Measurements from ENCODE around the gene TMEM117.

The TMEM117 gene

GRCh38 chr12:44053549-44054127 is 217.8 kb downstream of the TMEM117 start:
- Histone ChIP-seq H3K4me1 (ENCODE audit: control insufficient read depth, insufficient read depth, low read length) (no peaks in the 10 kb centered on the region), H3K27ac (ENCODE audit: low read depth, low read length) (no peak overlapping the region), H3K9ac (ENCODE audit: low read length) (no peak overlapping the region), H3K36me3 (ENCODE audit: control insufficient read depth, insufficient read depth, low read length) (no peaks in the 10 kb centered on the region), H3K4me3 (ENCODE audit: low read length) (no peak overlapping the region), H3K27me3 (ENCODE audit: control insufficient read depth, insufficient read depth, low read length) (no peaks in the 10 kb centered on the region)

DNA sequence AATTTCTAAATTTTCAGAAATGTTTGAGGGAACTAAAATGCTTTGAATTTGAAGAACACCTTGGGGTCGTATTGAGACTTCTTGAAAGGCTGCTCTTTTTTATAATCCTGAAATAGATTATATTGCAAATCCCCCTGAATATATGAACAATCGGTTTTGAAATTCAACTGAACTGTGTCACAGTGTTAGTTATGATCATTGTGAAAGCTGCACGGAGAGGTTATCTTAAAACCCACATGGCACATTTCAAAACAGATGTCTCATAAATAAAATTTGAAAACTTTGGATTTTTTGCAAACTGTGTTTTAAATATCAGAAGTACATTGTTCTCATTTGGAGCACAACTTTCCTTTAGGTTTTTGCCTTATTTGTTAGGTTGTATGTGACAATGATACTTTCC is 218.4 kb downstream of the TMEM117 start:
- H3K4me3 ChIP-seq (ENCODE audit: low read length) = no peak overlapping the region

DNA sequence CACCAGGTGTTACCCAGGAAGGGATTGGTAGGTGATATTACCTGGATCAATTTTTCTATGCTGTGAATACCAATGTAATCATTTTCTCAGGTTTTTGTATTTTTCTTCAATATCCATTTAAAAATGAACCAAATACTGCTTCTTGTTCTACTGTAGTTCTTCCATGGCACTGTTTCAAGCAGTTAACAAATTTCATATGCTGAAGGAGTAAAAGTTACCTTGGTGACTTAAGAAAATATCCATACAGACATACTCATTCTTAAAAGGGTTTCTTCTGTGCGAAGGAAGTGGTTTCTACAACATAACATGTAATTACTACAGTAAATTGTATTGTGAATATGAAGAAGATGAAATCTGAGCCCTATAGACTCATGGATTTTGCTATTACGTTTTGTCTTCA is 222.5 kb downstream of the TMEM117 start:
- Histone ChIP-seq H3K27ac (ENCODE audit: low read depth, low read length) (no peak overlapping the region), H3K4me3 (ENCODE audit: low read length) (no peak overlapping the region), H3K9ac (ENCODE audit: low read length) (no peak overlapping the region), H3K27me3 (ENCODE audit: control insufficient read depth, insufficient read depth, low read length) (no peaks in the 10 kb centered on the region), H3K36me3 (ENCODE audit: control insufficient read depth, insufficient read depth, low read length) (no peaks in the 10 kb centered on the region), H3K4me1 (ENCODE audit: control insufficient read depth, insufficient read depth, low read length) (no peaks in the 10 kb centered on the region)

More for the DNA sequence above, 218.4 kb downstream of the TMEM117 start:
- Histone ChIP-seq H3K36me3 (ENCODE audit: control insufficient read depth, insufficient read depth, low read length) (no peaks in the 10 kb centered on the region), H3K4me1 (ENCODE audit: control insufficient read depth, insufficient read depth, low read length) (no peaks in the 10 kb centered on the region), H3K27me3 (ENCODE audit: control insufficient read depth, insufficient read depth, low read length) (no peaks in the 10 kb centered on the region), H3K9ac (ENCODE audit: low read length) (no peak overlapping the region), H3K27ac (ENCODE audit: low read depth, low read length) (no peak overlapping the region)

DNA sequence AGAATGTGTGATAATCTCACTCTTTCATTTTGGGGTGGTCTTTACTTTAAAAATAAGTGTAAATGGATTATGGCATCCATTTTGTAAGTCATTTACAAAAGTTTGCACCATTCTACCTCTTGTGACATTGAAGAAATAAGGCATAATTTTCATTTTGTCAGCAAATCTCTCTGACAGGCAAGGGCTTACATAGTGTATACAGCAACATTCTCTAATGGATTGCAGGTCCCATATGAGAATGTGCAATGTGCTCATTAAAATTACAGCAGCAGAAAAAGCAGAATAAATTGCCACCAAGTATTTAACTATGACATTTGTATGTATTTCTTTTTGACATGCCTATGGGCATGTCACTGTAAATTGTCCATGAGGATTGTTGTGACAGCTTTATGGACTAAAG is 223.6 kb downstream of the TMEM117 start:
- H3K4me3 ChIP-seq (ENCODE audit: low read length) = no peak overlapping the region
- H3K36me3 ChIP-seq (ENCODE audit: control insufficient read depth, insufficient read depth, low read length) = no peaks in the 10 kb centered on the region
- no peaks in the 10 kb centered on the region for H3K4me1 ChIP-seq (ENCODE audit: control insufficient read depth, insufficient read depth, low read length)
- no peaks in the 10 kb centered on the region for H3K27me3 ChIP-seq (ENCODE audit: control insufficient read depth, insufficient read depth, low read length)
- H3K27ac ChIP-seq (ENCODE audit: low read depth, low read length) = no peak overlapping the region
- no peak overlapping the region for H3K9ac ChIP-seq (ENCODE audit: low read length)

GRCh38 chr12:44063671-44064070 is 227.8 kb downstream of the TMEM117 start:
- Histone ChIP-seq H3K36me3 (ENCODE audit: control insufficient read depth, insufficient read depth, low read length) (no peaks in the 10 kb centered on the region), H3K27me3 (ENCODE audit: control insufficient read depth, insufficient read depth, low read length) (no peaks in the 10 kb centered on the region), H3K4me3 (ENCODE audit: low read length) (no peak overlapping the region), H3K4me1 (ENCODE audit: control insufficient read depth, insufficient read depth, low read length) (no peaks in the 10 kb centered on the region), H3K9ac (ENCODE audit: low read length) (no peak overlapping the region), H3K27ac (ENCODE audit: low read depth, low read length) (no peak overlapping the region)

DNA sequence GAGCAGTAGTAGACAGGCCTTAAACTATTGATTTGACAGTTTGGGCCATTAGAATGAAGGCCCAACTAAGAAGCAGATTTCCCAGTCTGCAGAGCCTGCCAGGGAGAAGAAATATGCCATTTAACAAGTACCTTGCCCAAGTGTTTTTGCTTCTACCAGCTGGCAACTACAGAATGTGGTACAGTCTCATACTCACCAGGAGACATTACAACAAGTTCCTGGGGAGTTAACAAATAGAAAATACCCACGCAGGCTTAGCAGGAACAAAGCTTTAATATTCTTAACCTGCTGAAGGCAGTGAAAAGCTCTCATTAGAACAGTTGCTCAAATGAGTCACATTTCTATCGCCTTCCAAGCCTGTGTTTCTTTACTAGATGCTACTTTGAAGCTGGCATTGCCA is 241.0 kb downstream of the TMEM117 start:
- Histone ChIP-seq H3K9ac (ENCODE audit: low read length) (no peak overlapping the region), H3K27ac (ENCODE audit: low read depth, low read length) (peak overlapping the region; percentile 11), H3K36me3 (ENCODE audit: control insufficient read depth, insufficient read depth, low read length) (no peaks in the 10 kb centered on the region), H3K4me1 (ENCODE audit: control insufficient read depth, insufficient read depth, low read length) (no peaks in the 10 kb centered on the region), H3K4me3 (ENCODE audit: low read length) (no peak overlapping the region), H3K27me3 (ENCODE audit: control insufficient read depth, insufficient read depth, low read length) (no peaks in the 10 kb centered on the region)

DNA sequence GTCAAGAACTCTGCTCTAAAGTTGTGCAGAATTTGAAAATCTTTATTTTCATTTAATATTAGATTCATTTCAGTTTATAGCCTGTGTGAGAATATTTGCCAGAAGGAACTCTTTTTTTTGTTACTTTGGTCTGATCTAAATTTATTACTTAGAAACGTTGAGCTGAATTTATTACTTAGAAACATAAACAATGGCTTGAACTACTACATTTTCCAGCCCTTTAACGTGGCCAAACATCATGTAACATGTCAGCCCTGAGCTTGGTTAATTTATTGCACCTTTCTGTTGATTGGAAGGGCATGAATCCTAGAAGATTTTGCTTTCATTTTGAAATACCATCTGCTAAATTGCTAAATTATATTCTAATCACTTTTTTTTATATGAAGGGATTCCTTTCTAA is 241.4 kb downstream of the TMEM117 start:
- Histone ChIP-seq H3K36me3 (ENCODE audit: control insufficient read depth, insufficient read depth, low read length) (no peaks in the 10 kb centered on the region), H3K27ac (ENCODE audit: low read depth, low read length) (no peak overlapping the region), H3K27me3 (ENCODE audit: control insufficient read depth, insufficient read depth, low read length) (no peaks in the 10 kb centered on the region), H3K4me3 (ENCODE audit: low read length) (no peak overlapping the region), H3K9ac (ENCODE audit: low read length) (no peak overlapping the region), H3K4me1 (ENCODE audit: control insufficient read depth, insufficient read depth, low read length) (no peaks in the 10 kb centered on the region)

DNA sequence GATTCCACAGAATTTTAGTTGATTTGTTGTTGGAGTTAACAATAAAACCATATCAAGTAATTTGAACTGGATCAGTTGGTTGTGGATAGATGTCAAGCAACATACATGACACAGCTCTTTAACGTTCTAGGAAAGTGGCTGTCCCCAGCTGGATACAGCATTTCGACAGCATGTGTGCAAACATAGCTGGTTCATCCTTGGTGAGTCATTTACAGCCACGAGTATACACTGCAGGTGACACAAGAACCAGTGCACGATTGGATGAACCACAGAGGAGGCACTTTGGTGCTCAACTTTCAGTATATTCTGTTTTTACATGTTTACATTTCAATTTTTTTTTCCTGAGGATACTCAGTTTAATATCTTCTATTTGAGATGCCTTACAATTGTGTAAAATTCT is 242.4 kb downstream of the TMEM117 start:
- H3K9ac ChIP-seq (ENCODE audit: low read length) = no peak overlapping the region
- no peak overlapping the region for H3K27ac ChIP-seq (ENCODE audit: low read depth, low read length)
- no peaks in the 10 kb centered on the region for H3K36me3 ChIP-seq (ENCODE audit: control insufficient read depth, insufficient read depth, low read length)
- no peaks in the 10 kb centered on the region for H3K4me1 ChIP-seq (ENCODE audit: control insufficient read depth, insufficient read depth, low read length)
- H3K4me3 ChIP-seq (ENCODE audit: low read length) = no peak overlapping the region
- H3K27me3 ChIP-seq (ENCODE audit: control insufficient read depth, insufficient read depth, low read length) = no peaks in the 10 kb centered on the region

DNA sequence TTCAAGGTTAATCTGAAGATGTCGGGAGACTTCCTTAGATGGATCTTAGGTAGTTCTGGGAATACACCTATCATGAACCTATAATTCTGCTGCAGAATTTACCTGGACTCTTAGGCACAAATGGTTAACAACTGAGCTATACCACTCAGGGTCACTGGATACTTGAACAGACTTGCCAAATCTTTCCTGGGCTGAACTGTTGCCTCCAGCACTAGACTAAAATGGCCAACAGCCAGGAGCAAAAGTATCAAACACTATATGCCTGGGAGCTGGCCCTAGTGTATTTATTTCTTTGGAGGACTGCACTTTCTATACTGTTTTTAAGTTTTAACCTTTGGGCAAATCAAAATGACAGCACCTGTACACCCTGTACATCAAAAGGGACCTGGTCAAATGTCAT is 252.8 kb downstream of the TMEM117 start:
- no peak overlapping the region for H3K4me3 ChIP-seq (ENCODE audit: low read length)
- H3K4me1 ChIP-seq (ENCODE audit: control insufficient read depth, insufficient read depth, low read length) = no peaks in the 10 kb centered on the region

DNA sequence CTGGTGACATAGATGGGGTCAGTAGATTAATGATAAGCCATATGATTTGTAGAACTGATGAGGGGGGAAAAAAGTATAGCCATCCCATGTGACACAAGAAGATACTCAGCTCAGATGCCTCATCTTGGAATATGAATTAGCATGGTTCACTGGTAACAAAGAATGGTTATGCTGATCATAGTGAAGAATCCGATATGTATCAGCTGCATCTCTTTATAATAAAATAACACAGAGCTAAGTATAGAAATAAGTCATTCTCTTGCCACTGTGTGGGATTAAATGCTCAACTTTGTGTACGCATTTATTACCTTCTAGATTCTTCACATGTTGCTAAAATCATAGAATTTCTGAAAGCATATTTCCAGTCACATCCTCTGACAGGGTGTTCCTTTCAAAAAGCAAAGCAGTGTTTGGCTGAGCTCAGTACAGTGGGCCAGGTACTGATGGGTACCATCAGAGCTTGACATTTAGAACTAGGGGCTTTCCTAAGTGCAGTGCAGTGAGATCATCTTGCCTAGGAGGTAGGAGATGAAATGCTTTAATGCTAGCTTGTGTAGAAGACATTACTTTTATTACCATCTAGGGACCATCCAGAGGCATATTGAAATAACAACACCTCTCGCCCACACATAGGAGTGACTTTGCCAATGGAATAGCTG is 256.2 kb downstream of the TMEM117 start:
- Histone ChIP-seq H3K36me3 (ENCODE audit: control insufficient read depth, insufficient read depth, low read length) (no peaks in the 10 kb centered on the region), H3K27ac (ENCODE audit: low read depth, low read length) (no peak overlapping the region), H3K9ac (ENCODE audit: low read length) (no peak overlapping the region), H3K27me3 (ENCODE audit: control insufficient read depth, insufficient read depth, low read length) (no peaks in the 10 kb centered on the region), H3K4me1 (ENCODE audit: control insufficient read depth, insufficient read depth, low read length) (no peaks in the 10 kb centered on the region), H3K4me3 (ENCODE audit: low read length) (no peak overlapping the region)

More for the DNA sequence above, 252.8 kb downstream of the TMEM117 start:
- no peaks in the 10 kb centered on the region for H3K27me3 ChIP-seq (ENCODE audit: control insufficient read depth, insufficient read depth, low read length)
- H3K36me3 ChIP-seq (ENCODE audit: control insufficient read depth, insufficient read depth, low read length) = no peaks in the 10 kb centered on the region
- no peak overlapping the region for H3K9ac ChIP-seq (ENCODE audit: low read length)
- H3K27ac ChIP-seq (ENCODE audit: low read depth, low read length) = no peak overlapping the region

DNA sequence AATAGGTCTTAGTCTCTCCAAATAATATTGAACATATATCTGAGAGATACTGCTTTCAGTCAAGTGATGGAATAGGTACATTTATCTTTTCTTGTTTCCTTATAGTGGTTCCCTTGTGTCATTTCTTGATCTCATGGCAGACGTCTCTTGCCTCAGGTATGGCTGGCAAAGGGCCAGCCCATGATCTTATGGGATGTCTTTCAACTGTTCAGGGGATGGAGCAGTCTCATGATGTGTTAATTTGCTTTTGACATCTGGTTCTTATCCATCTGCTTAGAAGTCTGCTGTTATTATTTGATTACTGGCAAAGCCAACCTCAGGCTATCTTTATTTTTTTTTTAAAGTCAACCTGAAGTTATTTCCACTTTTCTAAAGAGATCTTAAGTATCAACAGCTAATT is 262.9 kb downstream of the TMEM117 start:
- H3K4me1 ChIP-seq (ENCODE audit: control insufficient read depth, insufficient read depth, low read length) = no peaks in the 10 kb centered on the region
- no peak overlapping the region for H3K4me3 ChIP-seq (ENCODE audit: low read length)
- no peak overlapping the region for H3K27ac ChIP-seq (ENCODE audit: low read depth, low read length)
- no peak overlapping the region for H3K9ac ChIP-seq (ENCODE audit: low read length)
- no peaks in the 10 kb centered on the region for H3K36me3 ChIP-seq (ENCODE audit: control insufficient read depth, insufficient read depth, low read length)
- H3K27me3 ChIP-seq (ENCODE audit: control insufficient read depth, insufficient read depth, low read length) = no peaks in the 10 kb centered on the region

GRCh38 chr12:44099486-44099885 is 263.6 kb downstream of the TMEM117 start:
- Histone ChIP-seq H3K27ac (ENCODE audit: low read depth, low read length) (no peak overlapping the region), H3K9ac (ENCODE audit: low read length) (no peak overlapping the region), H3K27me3 (ENCODE audit: control insufficient read depth, insufficient read depth, low read length) (no peaks in the 10 kb centered on the region)

GRCh38 chr12:44100264-44100663 is 264.4 kb downstream of the TMEM117 start:
- H3K27ac ChIP-seq (ENCODE audit: low read depth, low read length) = no peak overlapping the region
- H3K4me1 ChIP-seq (ENCODE audit: control insufficient read depth, insufficient read depth, low read length) = no peaks in the 10 kb centered on the region
- H3K36me3 ChIP-seq (ENCODE audit: control insufficient read depth, insufficient read depth, low read length) = no peaks in the 10 kb centered on the region
- H3K4me3 ChIP-seq (ENCODE audit: low read length) = no peak overlapping the region
- no peak overlapping the region for H3K9ac ChIP-seq (ENCODE audit: low read length)
- H3K27me3 ChIP-seq (ENCODE audit: control insufficient read depth, insufficient read depth, low read length) = no peaks in the 10 kb centered on the region

More at GRCh38 chr12:44099486-44099885, 263.6 kb downstream of the TMEM117 start:
- no peaks in the 10 kb centered on the region for H3K4me1 ChIP-seq (ENCODE audit: control insufficient read depth, insufficient read depth, low read length)
- no peak overlapping the region for H3K4me3 ChIP-seq (ENCODE audit: low read length)
- H3K36me3 ChIP-seq (ENCODE audit: control insufficient read depth, insufficient read depth, low read length) = no peaks in the 10 kb centered on the region
